Measurements from ENCODE around the gene SEPTIN14. TPM values are rescaled to one million over a fixed set of nuclear protein-coding genes. Genes with fewer than 3 reads are reported as not detected.
"Not testable (repeated sequence)": the region's sequence is repeated elsewhere in the genome, so short reads cannot be mapped to it uniquely, and the experiment has no call there.

The SEPTIN14 gene
- total and polyA plus RNA-seq, 2 of the 8 experiments (the other 6 are each of a cell fraction or from before 2014, with no cell fraction given) = not detected

DNA sequence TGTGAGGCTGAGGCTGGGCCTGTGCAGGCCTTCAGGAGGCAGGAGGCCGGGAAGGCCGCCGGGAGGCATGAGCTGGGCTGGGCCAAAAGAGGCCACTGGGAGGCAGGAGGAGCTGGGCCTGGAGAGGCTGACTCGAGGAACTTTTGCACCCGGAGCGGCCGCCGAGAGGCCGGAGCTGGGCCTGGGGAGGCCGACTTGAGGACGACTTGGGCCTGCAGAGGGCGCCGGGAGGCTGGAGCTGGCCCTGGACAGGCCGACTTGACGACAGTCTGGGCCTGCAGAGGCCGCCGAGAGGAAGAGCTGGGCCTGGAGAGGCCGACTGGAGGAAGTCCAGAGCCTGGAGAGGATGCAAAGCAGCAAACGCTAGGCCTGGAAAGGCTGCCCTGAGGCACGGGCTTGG, 117.8 kb downstream of the SEPTIN14 start:
- H3K56ac ChIP-seq (replicated peaks; ENCODE audit: insufficient read length, low read depth, low read length); H3K18ac ChIP-seq (ENCODE audit: extremely low read depth, low read length); H3K4me1 ChIP-seq (replicated peaks in 1 of 4; ENCODE audit: control insufficient read depth in 3 of 4, insufficient read depth in 4 of 4, low read length in 3 of 4); H2BK12ac ChIP-seq (ENCODE audit: low read depth, low read length); H3K14ac ChIP-seq (ENCODE audit: insufficient read length); H2BK120ac ChIP-seq (replicated peaks; ENCODE audit: low read depth, low read length); H3K4me2 ChIP-seq (ENCODE audit: insufficient read depth in 1 of 2, low read depth in 2 of 2, low read length in 2 of 2); H4K8ac ChIP-seq (ENCODE audit: extremely low read depth, insufficient read depth, low read length); H2BK5ac ChIP-seq (ENCODE audit: low read depth, low read length); H3K4ac ChIP-seq (replicated peaks; ENCODE audit: insufficient read length, low read depth, low read length); H3K23me2 ChIP-seq (ENCODE audit: low read depth, low read length); H4K20me1 ChIP-seq (replicated peaks in 1 of 2; ENCODE audit: control insufficient read depth in 1 of 2, insufficient read depth in 2 of 2, low read length in 2 of 2); H4K91ac ChIP-seq (replicated peaks; ENCODE audit: insufficient read length, low read length); H3K79me1 ChIP-seq (ENCODE audit: low read depth, low read length); H2BK15ac ChIP-seq (ENCODE audit: low read length); FAIRE-seq; H3K36me3 ChIP-seq (ENCODE audit: control insufficient read depth in 2 of 4, insufficient read depth in 4 of 4, low read length in 3 of 4); H2AFZ ChIP-seq (ENCODE audit: low read length); H2AK5ac ChIP-seq (ENCODE audit: low read depth, low read length); H2BK20ac ChIP-seq (ENCODE audit: low read length); H3K27ac ChIP-seq (ENCODE audit: low read depth, low read length); H4K5ac ChIP-seq (ENCODE audit: insufficient read length, low read depth, low read length); H3K23ac ChIP-seq (ENCODE audit: insufficient read length); H3K9me3 ChIP-seq (ENCODE audit: insufficient read depth in 2 of 2, low read depth in 1 of 2, low read length in 1 of 2); H3K79me2 ChIP-seq (ENCODE audit: control insufficient read depth in 1 of 2, insufficient read depth in 2 of 2, low read length in 2 of 2); H3K4me3 ChIP-seq (ENCODE audit: extremely low read depth in 1 of 4, insufficient read depth in 2 of 4, low read depth in 3 of 4, low read length in 4 of 4); H3K9ac ChIP-seq (replicated peaks in 1 of 4; ENCODE audit: extremely low read depth in 1 of 4, low read depth in 3 of 4, low read length in 3 of 4); POLR2A ChIA-PET (ENCODE audit: partially characterized antibody); H3K27me3 ChIP-seq (replicated peaks in 1 of 4; ENCODE audit: control insufficient read depth in 3 of 4, extremely low read depth in 1 of 4, insufficient read depth in 3 of 4, low read length in 3 of 4): not testable (repeated sequence)
- WGBS, 2 experiments (ENCODE audit: extremely low coverage in 1 of 2, insufficient coverage in 1 of 2, insufficient read length in 1 of 2, insufficient replicate concordance in 2 of 2, low coverage in 1 of 2, low lambda C conversion rate in 2 of 2, missing lambda C conversion rate in 1 of 2) = no CpG with 5 or more reads among the region's 20 CpGs
- peak in 1 of 2 experiments; percentile 75 for DNase-seq (ENCODE audit: low read depth in 1 of 2, low spot score in 2 of 2)
- peak; percentile 29 to 37; a peak in 3 of 4 replicates for TF ChIP-seq RAD21 (IDR thresholded peaks at IDR 0.05 in 1 of 2, conservative IDR thresholded peaks at IDR 0.05 in 1 of 2; ENCODE audit: low read depth in 2 of 2, low read length in 2 of 2)
- TF ChIP-seq, protein P1, sequence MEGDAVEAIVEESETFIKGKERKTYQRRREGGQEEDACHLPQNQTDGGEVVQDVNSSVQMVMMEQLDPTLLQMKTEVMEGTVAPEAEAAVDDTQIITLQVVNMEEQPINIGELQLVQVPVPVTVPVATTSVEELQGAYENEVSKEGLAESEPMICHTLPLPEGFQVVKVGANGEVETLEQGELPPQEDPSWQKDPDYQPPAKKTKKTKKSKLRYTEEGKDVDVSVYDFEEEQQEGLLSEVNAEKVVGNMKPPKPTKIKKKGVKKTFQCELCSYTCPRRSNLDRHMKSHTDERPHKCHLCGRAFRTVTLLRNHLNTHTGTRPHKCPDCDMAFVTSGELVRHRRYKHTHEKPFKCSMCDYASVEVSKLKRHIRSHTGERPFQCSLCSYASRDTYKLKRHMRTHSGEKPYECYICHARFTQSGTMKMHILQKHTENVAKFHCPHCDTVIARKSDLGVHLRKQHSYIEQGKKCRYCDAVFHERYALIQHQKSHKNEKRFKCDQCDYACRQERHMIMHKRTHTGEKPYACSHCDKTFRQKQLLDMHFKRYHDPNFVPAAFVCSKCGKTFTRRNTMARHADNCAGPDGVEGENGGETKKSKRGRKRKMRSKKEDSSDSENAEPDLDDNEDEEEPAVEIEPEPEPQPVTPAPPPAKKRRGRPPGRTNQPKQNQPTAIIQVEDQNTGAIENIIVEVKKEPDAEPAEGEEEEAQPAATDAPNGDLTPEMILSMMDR (IDR thresholded peaks at IDR 0.05; ENCODE audit: control extremely low read depth in 1 of 3, insufficient read depth in 1 of 3, low read depth in 1 of 3, low read length in 3 of 3) = peak; percentile 30 to 49 (median 31)
- CTCF ChIA-PET (ENCODE audit: partially characterized antibody) = interaction anchor here (0.6 to 1.3 kb wide), 4 partner anchors 219 to 329 kb away, joined by 3 to 4 read pairs (median 3); partner anchors contain the start of gene NIPSNAP2
